H9 (cell line): ENCODE measurements around the gene JSRP1. TPM values are rescaled to one million over a fixed set of nuclear protein-coding genes. Genes with fewer than 3 reads are reported as not detected.
A peak's percentile ranks its signal among the peaks of the same experiment; 100 is the strongest.

Source experiments
- DNase-seq: peaks from one replicate; pipeline ENCODE4 v3.0.0-alpha.2; 2017
- H2AFZ ChIP-seq: one replicate; pipeline ENCODE4 v1.6.1; 2013; ENCODE audit warnings: mild to moderate bottlenecking, low read length, control low read depth, moderate library complexity
- H2AK5ac ChIP-seq: 2 replicates; pipeline ENCODE4 v1.6.1; 2013; ENCODE audit warnings: low read length, control low read depth, mixed read lengths; ENCODE audit not compliant: insufficient read length
- H2BK120ac ChIP-seq: one replicate; pipeline ENCODE4 v1.6.1; 2013; ENCODE audit warnings: low read depth, mild to moderate bottlenecking, low read length, control low read depth, inconsistent platforms; ENCODE audit not compliant: poor library complexity, severe bottlenecking
- H2BK12ac ChIP-seq: 2 replicates; pipeline ENCODE4 v1.6.1; 2013; ENCODE audit warnings: low read length, control low read depth, mixed read lengths, low read depth; ENCODE audit not compliant: insufficient read length
- H2BK15ac ChIP-seq: 2 replicates; pipeline ENCODE4 v1.6.1; 2013; ENCODE audit warnings: low read depth, low read length, control low read depth
- H2BK20ac ChIP-seq: one replicate; pipeline ENCODE4 v1.6.1; 2013; ENCODE audit warnings: low read depth, mild to moderate bottlenecking, low read length, control low read depth, inconsistent platforms; ENCODE audit not compliant: poor library complexity, severe bottlenecking
- H2BK5ac ChIP-seq: 2 replicates; pipeline ENCODE4 v1.6.1; 2013; ENCODE audit warnings: low read length, control low read depth, mixed read lengths; ENCODE audit not compliant: insufficient read length
- H3K14ac ChIP-seq: 2 replicates; pipeline ENCODE4 v1.6.1; 2013; ENCODE audit warnings: low read length, control low read depth; ENCODE audit not compliant: insufficient read depth
- H3K18ac ChIP-seq: 2 replicates; pipeline ENCODE4 v1.6.1; 2013; ENCODE audit warnings: low read depth, mild to moderate bottlenecking, mixed read lengths, low read length, control low read depth; ENCODE audit not compliant: insufficient read length
- H3K23ac ChIP-seq: 2 replicates; pipeline ENCODE4 v1.6.1; 2013; ENCODE audit warnings: low read length, control low read depth, mixed read lengths, low read depth; ENCODE audit not compliant: insufficient read length
- H3K23me2 ChIP-seq: 2 replicates; pipeline ENCODE4 v1.6.1; 2013; ENCODE audit warnings: low read depth, mild to moderate bottlenecking, mixed read lengths, low read length, control low read depth; ENCODE audit not compliant: insufficient read length, poor library complexity, severe bottlenecking
- H3K27ac ChIP-seq: 2 replicates; pipeline ENCODE4 v1.5.1; 2013; ENCODE audit warnings: low read length, control low read depth, mixed read lengths, low read depth; ENCODE audit not compliant: insufficient read length
- H3K27me3 ChIP-seq: 2 replicates; pipeline ENCODE4 v1.6.1; 2013; ENCODE audit warnings: low read length, control low read depth, inconsistent platforms; ENCODE audit not compliant: insufficient read depth
- H3K4ac ChIP-seq: 2 replicates; pipeline ENCODE4 v1.6.1; 2013; ENCODE audit warnings: low read depth, mild to moderate bottlenecking, control low read depth, inconsistent platforms, low read length, moderate library complexity
- H3K4me1 ChIP-seq: 2 replicates; pipeline ENCODE4 v1.6.1; 2013; ENCODE audit warnings: low read length, control low read depth, inconsistent platforms; ENCODE audit not compliant: insufficient read depth
- H3K4me2 ChIP-seq: 2 replicates; pipeline ENCODE4 v1.6.1; 2013; ENCODE audit warnings: low read length, control low read depth, mixed read lengths; ENCODE audit not compliant: insufficient read length, insufficient read depth
- H3K56ac ChIP-seq: 2 replicates; pipeline ENCODE4 v1.6.1; 2013; ENCODE audit warnings: low read depth, mild to moderate bottlenecking, mixed read lengths, low read length, control low read depth; ENCODE audit not compliant: insufficient read length
- H3K79me1 ChIP-seq: 2 replicates; pipeline ENCODE4 v1.6.1; 2013; ENCODE audit warnings: low read depth, mild to moderate bottlenecking, moderate library complexity, low read length, control low read depth, inconsistent platforms; ENCODE audit not compliant: insufficient read depth, poor library complexity, severe bottlenecking
- H3K79me2 ChIP-seq: 2 replicates; pipeline ENCODE4 v1.6.1; 2013; ENCODE audit warnings: low read length, control low read depth, inconsistent platforms; ENCODE audit not compliant: insufficient read depth
- H3K9ac ChIP-seq: 2 replicates; pipeline ENCODE4 v1.6.1; 2013; ENCODE audit warnings: low read length, control low read depth, mixed read lengths; ENCODE audit not compliant: insufficient read length; ENCODE audit errors: extremely low read depth
- H3K9me3 ChIP-seq: one replicate; pipeline ENCODE4 v1.6.1; 2013; ENCODE audit warnings: low read depth, low read length, inconsistent platforms; ENCODE audit not compliant: control insufficient read depth
- H3T11ph ChIP-seq: one replicate; pipeline ENCODE4 v1.6.1; 2013; ENCODE audit warnings: mild to moderate bottlenecking, low read length, control low read depth, inconsistent platforms
- H4K20me1 ChIP-seq: one replicate; pipeline ENCODE4 v1.6.1; 2013; ENCODE audit not compliant: control insufficient read depth, insufficient read length, insufficient read depth
- H4K5ac ChIP-seq: 2 replicates; pipeline ENCODE4 v1.6.1; 2013; ENCODE audit warnings: low read depth, mild to moderate bottlenecking, mixed read lengths, low read length, control low read depth; ENCODE audit not compliant: insufficient read length
- H4K8ac ChIP-seq: replicated peaks from 2 replicates; pipeline ENCODE4 v1.6.1; 2013; ENCODE audit warnings: low read length, control low read depth, mixed read lengths, low read depth; ENCODE audit not compliant: insufficient read length
- H4K91ac ChIP-seq: 2 replicates; pipeline ENCODE4 v1.6.1; 2013; ENCODE audit warnings: low read depth, mild to moderate bottlenecking, moderate library complexity, mixed read lengths, low read length, control low read depth; ENCODE audit not compliant: insufficient read length
- H3K27ac Mint-ChIP-seq, 3 experiments: 2 replicates in 2 of 3; 3 replicates in 1 of 3; pipeline ENCODE4 v1.8.0; 2020 to 2021; ENCODE audit warnings: mixed read lengths in 3 of 3, mild to moderate bottlenecking in 1 of 3, moderate library complexity in 1 of 3
- H3K27me3 Mint-ChIP-seq: 2 replicates; pipeline ENCODE4 v1.8.0; 2021; ENCODE audit warnings: low read depth, mild to moderate bottlenecking, moderate library complexity, mixed read lengths
- H3K36me3 Mint-ChIP-seq, 3 experiments: 2 replicates in 2 of 3; 3 replicates in 1 of 3; pipeline ENCODE4 v1.8.0; 2020 to 2021; ENCODE audit warnings: low read depth in 3 of 3, mixed read lengths in 3 of 3; ENCODE audit not compliant: insufficient read depth in 1 of 3
- H3K4me1 Mint-ChIP-seq, 2 experiments: 2 replicates each; pipeline ENCODE4 v1.8.0; 2020; ENCODE audit warnings: mixed read lengths in 2 of 2
- H3K4me3 Mint-ChIP-seq, 2 experiments: 2 replicates in 1 of 2; 3 replicates in 1 of 2; pipeline ENCODE4 v1.8.0; 2020 to 2021; ENCODE audit warnings: mild to moderate bottlenecking in 2 of 2, mixed read lengths in 2 of 2, moderate library complexity in 1 of 2
- H3K9me3 Mint-ChIP-seq, 2 experiments: 2 replicates in 1 of 2; 3 replicates in 1 of 2; pipeline ENCODE4 v1.8.0; 2020; ENCODE audit warnings: mild to moderate bottlenecking in 2 of 2, mixed read lengths in 2 of 2, moderate library complexity in 1 of 2
- WGBS: extraction: QIAGEN DNeasy Blood & Tissue Kit; methylation state at CpG from one replicate; pipeline ENCODE4 v1.1.7; 2013; ENCODE audit warnings: missing lambda C conversion rate, low lambda C conversion rate, mixed read lengths; ENCODE audit not compliant: insufficient read length; ENCODE audit errors: extremely low coverage; 5-methylcytosine and 5-hydroxymethylcytosine counted together
- total RNA-seq: library from RNA; stranded (reverse); gene quantifications from 2 replicates; pipeline ENCODE4 v1.2.1, GENCODE V29; 2021
- TF ChIP-seq, protein P1 (sequence below): fragments of 200-600 bp; sonication (generic); conservative IDR thresholded peaks from 3 replicates; pipeline ENCODE4 v1.8.0; 2021; ENCODE audit warnings: antibody characterized with exemption, mild to moderate bottlenecking

Gene JSRP1
- total RNA-seq, 1 experiment from 2014 or later, result 0.90 TPM

DNA sequence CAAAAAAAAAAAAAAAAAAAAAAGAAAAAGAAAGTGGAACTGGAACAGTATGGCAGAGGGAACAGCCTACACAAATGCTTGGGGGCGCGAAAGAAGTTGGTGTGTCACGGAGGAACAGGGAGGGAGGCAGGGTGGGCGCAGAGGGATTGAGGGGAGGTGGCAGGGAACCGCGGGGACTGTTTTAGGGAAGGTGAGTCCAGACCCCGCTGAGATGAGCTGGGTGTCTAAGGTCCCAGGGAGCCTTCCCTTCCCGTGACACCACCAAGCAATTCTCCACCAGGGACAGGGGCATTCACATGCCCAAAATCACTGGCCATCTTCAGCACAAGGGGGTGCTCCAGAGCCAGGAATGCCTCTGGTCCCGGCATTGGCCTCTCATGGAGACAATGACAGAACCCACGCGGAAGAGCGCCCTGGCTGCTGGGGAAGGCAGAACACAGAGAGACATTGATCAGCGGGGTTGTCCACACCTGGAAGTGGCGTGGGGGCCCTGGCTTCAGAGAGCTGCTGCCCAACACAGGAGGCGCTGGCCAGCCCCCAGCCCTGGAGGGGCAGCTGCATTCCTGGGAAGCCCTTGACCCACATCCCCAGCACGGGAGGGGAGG is 18.8 kb upstream of the JSRP1 start:
- H3K79me2 ChIP-seq, result peaks cover 17% of the 10 kb centered on the region; the same call in 1 of the 2 replicates
- H3K9ac ChIP-seq, result no peak overlapping the region
- TF ChIP-seq, protein P1, sequence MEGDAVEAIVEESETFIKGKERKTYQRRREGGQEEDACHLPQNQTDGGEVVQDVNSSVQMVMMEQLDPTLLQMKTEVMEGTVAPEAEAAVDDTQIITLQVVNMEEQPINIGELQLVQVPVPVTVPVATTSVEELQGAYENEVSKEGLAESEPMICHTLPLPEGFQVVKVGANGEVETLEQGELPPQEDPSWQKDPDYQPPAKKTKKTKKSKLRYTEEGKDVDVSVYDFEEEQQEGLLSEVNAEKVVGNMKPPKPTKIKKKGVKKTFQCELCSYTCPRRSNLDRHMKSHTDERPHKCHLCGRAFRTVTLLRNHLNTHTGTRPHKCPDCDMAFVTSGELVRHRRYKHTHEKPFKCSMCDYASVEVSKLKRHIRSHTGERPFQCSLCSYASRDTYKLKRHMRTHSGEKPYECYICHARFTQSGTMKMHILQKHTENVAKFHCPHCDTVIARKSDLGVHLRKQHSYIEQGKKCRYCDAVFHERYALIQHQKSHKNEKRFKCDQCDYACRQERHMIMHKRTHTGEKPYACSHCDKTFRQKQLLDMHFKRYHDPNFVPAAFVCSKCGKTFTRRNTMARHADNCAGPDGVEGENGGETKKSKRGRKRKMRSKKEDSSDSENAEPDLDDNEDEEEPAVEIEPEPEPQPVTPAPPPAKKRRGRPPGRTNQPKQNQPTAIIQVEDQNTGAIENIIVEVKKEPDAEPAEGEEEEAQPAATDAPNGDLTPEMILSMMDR, result peak; percentile 75

More for the DNA sequence above, 18.8 kb upstream of the JSRP1 start:
- Histone ChIP-seq H3K56ac (no peak overlapping the region), H3K23ac (no peak overlapping the region), H3K23me2 (peaks cover 4% of the 10 kb centered on the region), H4K5ac (no peak overlapping the region), H2BK120ac (no peak overlapping the region), H2AK5ac (no peak overlapping the region), H4K20me1 (peaks cover 2% of the 10 kb centered on the region), H2BK12ac (no peak overlapping the region), H2BK15ac (no peak overlapping the region), H3K4ac (no peak overlapping the region), H3K9me3 (no peaks in the 10 kb centered on the region), H3K4me2 (no peak overlapping the region), H3T11ph (no peak overlapping the region), H3K14ac (no peak overlapping the region), H2AFZ (no peak overlapping the region), H3K4me1 (0 out of 2 replicates have a peak, but pooled peaks cover 2% of the 10 kb centered on the region), H4K8ac (no peak overlapping the region), H2BK20ac (no peak overlapping the region), H2BK5ac (no peak overlapping the region), H3K79me1 (no peaks in the 10 kb centered on the region), H3K27me3 (no peaks in the 10 kb centered on the region), H4K91ac (no peak overlapping the region), H3K27ac (no peak overlapping the region), H3K18ac (no peak overlapping the region)
- Mint-ChIP-seq H3K4me3 (peak overlapping the region in 1 of 2 experiments; percentile 57; a peak in 2 of 5 replicates), H3K36me3 (peaks cover 21 to 37% (median 25%) of the 10 kb centered on the region in 3 experiments), H3K27me3 (peaks cover 2% of the 10 kb centered on the region; the same call in 1 of the 2 replicates), H3K27ac (peak overlapping the region in 2 of 3 experiments; percentile 68 to 79; a peak in 3 of 7 replicates), H3K9me3 (no peaks in the 10 kb centered on the region; a peak in 2 of 5 replicates), H3K4me1 (peaks cover 20 to 25% of the 10 kb centered on the region in 2 experiments)
- no CpG with 5 or more reads among the region's 16 CpGs for WGBS
- DNase-seq, result peak; percentile 82
